Tibial nerve (tissue), 4 donors: ENCODE results near the gene TTC28. TPM values are rescaled to one million over a fixed set of nuclear protein-coding genes. Genes with fewer than 3 reads are reported as not detected.
"Not testable (repeated sequence)": the region's sequence is repeated elsewhere in the genome, so short reads cannot be mapped to it uniquely, and the experiment has no call there.

Experiments
- DNase-seq, 2 donors: peaks; one replicate each; pipeline ENCODE4 v3.0.0-alpha.2; 2019; ENCODE audit warnings: low spot score in 2 of 2
- H3K27ac ChIP-seq, 4 donors: fragments of 200-600 bp; sonication (generic) in 3 of 4; one replicate each; pipeline ENCODE4 v1.5.1; 2017 to 2019; ENCODE audit warnings: mild to moderate bottlenecking in 1 of 4
- H3K27me3 ChIP-seq, 2 donors: fragments of 200-600 bp; sonication (generic) in 1 of 2; one replicate each; pipeline versions ENCODE4 v1.5.1 to v1.6.0; 2017 to 2019
- H3K36me3 ChIP-seq, 3 donors: fragments of 200-600 bp; sonication (generic); one replicate each; pipeline ENCODE4 v1.5.1; 2018 to 2019
- H3K4me1 ChIP-seq, 4 donors: fragments of 200-600 bp; sonication (generic) in 3 of 4; one replicate each; pipeline ENCODE4 v1.5.1; 2017 to 2019
- H3K4me3 ChIP-seq, 4 donors: fragments of 200-600 bp; sonication (generic) in 3 of 4; one replicate each; pipeline ENCODE4 v1.5.1; 2017 to 2019; ENCODE audit warnings: mild to moderate bottlenecking in 1 of 4, moderate library complexity in 1 of 4
- H3K9me3 ChIP-seq, 4 donors: fragments of 200-600 bp; sonication (generic) in 3 of 4; one replicate each; pipeline ENCODE4 v1.5.1; 2017 to 2019
- EP300 ChIP-seq, 2 donors: sonication (generic); formaldehyde crosslinking; IDR thresholded peaks; one replicate each; pipeline ENCODE4 v1.6.1; 2017; ENCODE audit warnings: antibody characterized with exemption in 2 of 2, mild to moderate bottlenecking in 1 of 2
- POLR2A ChIP-seq, 2 donors: fragments of 450-650 bp; IDR thresholded peaks; one replicate each; pipeline ENCODE4 v1.6.1; 2017; ENCODE audit warnings: antibody characterized with exemption in 2 of 2, mild to moderate bottlenecking in 2 of 2, moderate library complexity in 2 of 2
- WGBS, 2 donors: methylation state at CpG; one replicate each; pipeline ENCODE4 v1.1.5; 2018; 5-methylcytosine and 5-hydroxymethylcytosine counted together
- total RNA-seq, 4 donors: library from RNA; depleted of rRNA; stranded (reverse); fragments of >200 nt; gene quantifications; one replicate each; pipeline ENCODE4 v1.1.0, GENCODE V29; 2016
- TF ChIP-seq, protein P1 (sequence below), 5 experiments: fragments of 200-600 bp in 3 of 5; fragments of 450-650 bp in 2 of 5; sonication (generic) in 3 of 5; IDR thresholded peaks; one replicate each; pipeline ENCODE4 v1.5.1; 2016 to 2019; ENCODE audit warnings: antibody characterized with exemption in 5 of 5, mild to moderate bottlenecking in 3 of 5, moderate library complexity in 2 of 5

The TTC28 gene
- total RNA-seq, 4 donors from 2014 or later: 83.9 to 177 (median 128) TPM

DNA sequence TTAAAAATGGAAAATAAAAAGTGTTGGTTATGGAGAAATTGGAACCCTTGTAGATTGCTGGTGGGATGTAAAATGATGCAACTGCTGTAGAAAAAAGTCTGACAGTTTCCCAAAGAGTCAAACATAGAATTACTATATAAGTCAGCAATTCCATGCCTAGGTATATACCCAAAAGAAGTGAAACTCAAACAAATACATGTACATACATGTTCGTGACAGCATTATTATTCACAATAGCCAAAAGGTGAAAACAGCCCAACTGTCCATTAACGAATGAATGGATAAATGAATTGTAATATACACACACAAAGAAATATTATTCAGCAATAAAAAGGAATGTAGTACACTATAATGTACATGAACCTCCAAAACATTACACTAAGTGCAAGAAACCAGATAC, 116.0 kb downstream of the TTC28 start:
- 93 to 95% methylated on average over 2 of the region's 2 CpGs for WGBS, 2 donors
- Histone ChIP-seq H3K4me1 (peaks cover 0 to 6% (median 0%) of the 10 kb centered on the region in 4 donors), H3K4me3 (no peak overlapping the region), H3K36me3 (no peaks in the 10 kb centered on the region), H3K9me3 (no peaks in the 10 kb centered on the region), H3K27me3 (no peaks in the 10 kb centered on the region), H3K27ac (no peak overlapping the region)
- TF ChIP-seq POLR2A (IDR thresholded peaks at IDR 0.05) (no peak), EP300 (IDR thresholded peaks at IDR 0.05) (no peak)
- TF ChIP-seq, protein P1, sequence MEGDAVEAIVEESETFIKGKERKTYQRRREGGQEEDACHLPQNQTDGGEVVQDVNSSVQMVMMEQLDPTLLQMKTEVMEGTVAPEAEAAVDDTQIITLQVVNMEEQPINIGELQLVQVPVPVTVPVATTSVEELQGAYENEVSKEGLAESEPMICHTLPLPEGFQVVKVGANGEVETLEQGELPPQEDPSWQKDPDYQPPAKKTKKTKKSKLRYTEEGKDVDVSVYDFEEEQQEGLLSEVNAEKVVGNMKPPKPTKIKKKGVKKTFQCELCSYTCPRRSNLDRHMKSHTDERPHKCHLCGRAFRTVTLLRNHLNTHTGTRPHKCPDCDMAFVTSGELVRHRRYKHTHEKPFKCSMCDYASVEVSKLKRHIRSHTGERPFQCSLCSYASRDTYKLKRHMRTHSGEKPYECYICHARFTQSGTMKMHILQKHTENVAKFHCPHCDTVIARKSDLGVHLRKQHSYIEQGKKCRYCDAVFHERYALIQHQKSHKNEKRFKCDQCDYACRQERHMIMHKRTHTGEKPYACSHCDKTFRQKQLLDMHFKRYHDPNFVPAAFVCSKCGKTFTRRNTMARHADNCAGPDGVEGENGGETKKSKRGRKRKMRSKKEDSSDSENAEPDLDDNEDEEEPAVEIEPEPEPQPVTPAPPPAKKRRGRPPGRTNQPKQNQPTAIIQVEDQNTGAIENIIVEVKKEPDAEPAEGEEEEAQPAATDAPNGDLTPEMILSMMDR (IDR thresholded peaks at IDR 0.05): no peak
- DNase-seq: no peak

DNA sequence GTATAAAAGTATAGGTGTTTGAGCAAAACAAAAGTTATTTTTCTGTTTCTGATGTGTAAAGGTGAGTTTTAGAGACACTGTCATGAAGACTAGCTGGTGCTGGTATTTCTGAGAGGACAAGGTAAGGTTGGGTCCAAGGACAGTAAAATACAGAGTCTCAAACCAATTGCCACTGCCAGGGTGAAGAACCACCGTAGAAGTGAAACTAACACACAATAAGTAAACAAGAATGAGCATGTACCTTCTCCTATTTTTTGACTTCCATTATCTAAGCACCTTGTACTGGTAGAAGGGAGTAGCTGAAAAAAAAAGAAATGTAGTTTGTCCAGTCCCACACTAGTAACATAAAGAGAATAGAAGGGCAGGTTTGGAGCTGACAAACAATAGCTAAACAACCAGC, 117.3 kb downstream of the TTC28 start:
- no peaks in the 10 kb centered on the region for H3K36me3 ChIP-seq
- peaks cover 0 to 6% (median 0%) of the 10 kb centered on the region in 4 donors for H3K4me1 ChIP-seq
- 93 to 100% methylated on average over 1 of the region's 1 CpG for WGBS, 2 donors
- no peak overlapping the region for H3K4me3 ChIP-seq
- no peaks in the 10 kb centered on the region for H3K27me3 ChIP-seq
- no peak overlapping the region for H3K27ac ChIP-seq
- TF ChIP-seq POLR2A (IDR thresholded peaks at IDR 0.05) (no peak), EP300 (IDR thresholded peaks at IDR 0.05) (no peak)
- TF ChIP-seq, protein P1 (IDR thresholded peaks at IDR 0.05): no peak
- DNase-seq: no peak
- no peaks in the 10 kb centered on the region for H3K9me3 ChIP-seq

- 91 to 96% methylated on average over 5 of the region's 5 CpGs for WGBS, 2 donors
These were observed 118.9 kb downstream of the TTC28 start for GRCh38 chr22:28560743-28561101.

DNA sequence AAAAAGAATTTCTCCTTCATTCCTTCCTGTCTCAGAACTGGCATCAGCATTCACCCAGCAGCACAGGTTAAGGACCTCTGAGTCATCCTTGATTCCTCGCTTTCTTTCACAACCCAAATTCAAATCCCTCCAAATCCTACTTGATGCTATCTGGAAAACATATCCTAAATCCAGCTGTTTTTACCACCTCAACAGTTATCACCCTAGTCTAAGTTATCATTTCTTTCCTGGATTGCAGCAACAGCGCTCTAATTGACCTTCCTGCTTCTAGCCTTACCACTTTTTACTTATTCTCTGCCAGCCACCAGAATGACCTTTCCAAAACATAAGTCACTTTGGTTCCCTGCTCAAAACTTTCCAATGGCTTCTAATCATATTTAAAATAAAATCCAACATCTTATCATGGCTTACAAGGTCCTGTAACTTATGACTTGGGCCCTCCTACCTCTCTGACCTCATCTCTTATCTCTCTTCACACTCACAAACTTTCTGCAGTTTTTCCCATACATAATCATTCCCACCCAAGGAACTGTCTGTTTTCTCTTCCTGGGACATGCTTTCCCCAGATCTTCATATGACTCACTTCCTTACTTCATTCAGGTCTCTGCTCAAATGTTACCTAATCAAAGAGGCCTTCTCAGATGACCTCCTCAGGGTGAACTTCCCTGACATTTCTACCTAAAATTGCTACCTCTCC, 119.4 kb downstream of the TTC28 start:
- WGBS, 2 donors: 80 to 92% methylated on average over 2 of the region's 2 CpGs
- TF ChIP-seq, protein P1 (IDR thresholded peaks at IDR 0.05): no peak
- TF ChIP-seq POLR2A (IDR thresholded peaks at IDR 0.05) (no peak), EP300 (IDR thresholded peaks at IDR 0.05) (no peak)

More at GRCh38 chr22:28560743-28561101, 118.9 kb downstream of the TTC28 start:
- H3K4me3 ChIP-seq, H3K4me1 ChIP-seq, H3K9me3 ChIP-seq, H3K27me3 ChIP-seq, H3K36me3 ChIP-seq, H3K27ac ChIP-seq, DNase-seq: not testable (repeated sequence)

DNA sequence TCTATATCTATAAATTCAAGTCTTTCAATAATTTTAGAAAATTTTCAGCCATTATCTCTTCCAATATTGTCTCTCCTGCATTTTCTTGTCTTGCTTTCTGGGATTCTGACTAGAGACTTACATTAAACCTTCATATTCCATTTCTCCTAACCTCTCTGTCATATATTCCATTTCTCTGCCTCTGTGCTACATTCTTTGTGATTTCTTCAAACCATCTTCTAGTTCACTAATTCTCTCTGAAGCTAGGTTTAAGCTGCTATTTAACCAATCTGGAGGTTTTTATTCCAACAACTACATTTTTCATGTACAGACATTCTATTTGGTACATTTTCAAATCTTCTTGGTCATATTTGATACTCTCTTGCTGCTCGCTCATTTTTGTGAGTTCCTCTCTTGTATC, 122.5 kb downstream of the TTC28 start:
- WGBS, 2 donors: 95 to 100% methylated on average over 1 of the region's 1 CpG
- Histone ChIP-seq H3K4me3 (no peak overlapping the region), H3K36me3 (peaks cover 0 to 4% (median 0%) of the 10 kb centered on the region in 3 donors), H3K4me1 (no peaks in the 10 kb centered on the region), H3K9me3 (no peaks in the 10 kb centered on the region), H3K27ac (no peak overlapping the region), H3K27me3 (no peaks in the 10 kb centered on the region)
- DNase-seq: no peak
- TF ChIP-seq POLR2A (IDR thresholded peaks at IDR 0.05) (no peak), EP300 (IDR thresholded peaks at IDR 0.05) (no peak)
- TF ChIP-seq, protein P1 (IDR thresholded peaks at IDR 0.05): no peak

More for the DNA sequence above, 119.4 kb downstream of the TTC28 start:
- H3K4me3 ChIP-seq: no peak overlapping the region
- no peaks in the 10 kb centered on the region for H3K9me3 ChIP-seq
- DNase-seq: no peak
- H3K36me3 ChIP-seq: peaks cover 0 to 4% (median 0%) of the 10 kb centered on the region in 3 donors
- H3K27ac ChIP-seq: no peak overlapping the region
- peaks cover 0 to 3% (median 0%) of the 10 kb centered on the region in 4 donors for H3K4me1 ChIP-seq
- no peaks in the 10 kb centered on the region for H3K27me3 ChIP-seq

DNA sequence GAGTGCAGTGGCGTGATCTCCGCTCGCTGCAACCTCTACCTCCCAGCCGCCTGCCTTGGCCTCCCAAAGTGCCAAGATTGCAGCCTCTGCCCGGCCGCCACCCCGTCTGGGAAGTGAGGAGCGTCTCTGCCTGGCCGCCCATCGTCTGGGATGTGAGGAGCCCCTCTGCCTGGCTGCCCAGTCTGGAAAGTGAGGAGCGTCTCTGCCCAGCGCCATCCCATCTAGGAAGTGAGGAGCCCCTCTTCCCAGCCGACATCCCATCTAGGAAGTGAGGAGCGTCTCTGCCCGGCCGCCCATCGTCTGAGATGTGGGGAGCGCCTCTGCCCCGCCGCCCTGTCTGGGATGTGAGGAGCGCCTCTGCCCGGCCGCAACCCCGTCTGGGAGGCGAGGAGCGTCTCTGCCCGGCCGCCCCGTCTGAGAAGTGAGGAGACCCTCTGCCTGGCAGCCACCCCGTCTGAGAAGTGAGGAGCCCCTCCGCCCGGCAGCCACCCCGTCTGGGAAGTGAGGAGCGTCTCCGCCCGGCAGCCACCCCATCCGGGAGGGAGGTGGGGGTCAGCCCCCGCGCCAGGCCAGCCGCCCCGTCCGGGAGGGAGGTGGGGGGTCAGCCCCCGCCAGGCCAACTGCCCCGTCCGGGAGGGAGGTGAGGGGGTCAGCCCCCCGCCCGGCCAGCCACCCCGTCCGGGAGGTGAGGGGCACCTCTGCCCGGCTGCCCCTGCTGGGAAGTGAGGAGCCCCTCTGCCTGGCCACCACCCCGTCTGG, 126.4 kb downstream of the TTC28 start:
- 99 to 100% methylated on average over 6 to 25 of the region's 51 CpGs for WGBS, 2 donors
- H3K4me1 ChIP-seq: not testable (repeated sequence)

More for the DNA sequence above, 126.4 kb downstream of the TTC28 start:
- not testable (repeated sequence) for H3K27ac ChIP-seq, H3K4me3 ChIP-seq, H3K36me3 ChIP-seq, DNase-seq, H3K27me3 ChIP-seq, H3K9me3 ChIP-seq
